ENCODE measurements around the gene XPNPEP3.

GRCh38 chr22:40853961-40854360 lies 3.0 kb upstream of the XPNPEP3 start:
- TF ChIP-seq CTCF (IDR thresholded peaks at IDR 0.05 in 8 of 11, conservative IDR thresholded peaks at IDR 0.05 in 3 of 11) (no peak), POLR2AphosphoS5 (IDR thresholded peaks at IDR 0.05) (no peak)

Data from spleen (tissue), 7 donors.